ENCODE measurements around the gene TSGA10.
A peak's percentile ranks its signal among the peaks of the same experiment; 100 is the strongest.
"Not testable (repeated sequence)": the region's sequence is repeated elsewhere in the genome, so short reads cannot be mapped to it uniquely, and the experiment has no call there.

Gene TSGA10, protein sequence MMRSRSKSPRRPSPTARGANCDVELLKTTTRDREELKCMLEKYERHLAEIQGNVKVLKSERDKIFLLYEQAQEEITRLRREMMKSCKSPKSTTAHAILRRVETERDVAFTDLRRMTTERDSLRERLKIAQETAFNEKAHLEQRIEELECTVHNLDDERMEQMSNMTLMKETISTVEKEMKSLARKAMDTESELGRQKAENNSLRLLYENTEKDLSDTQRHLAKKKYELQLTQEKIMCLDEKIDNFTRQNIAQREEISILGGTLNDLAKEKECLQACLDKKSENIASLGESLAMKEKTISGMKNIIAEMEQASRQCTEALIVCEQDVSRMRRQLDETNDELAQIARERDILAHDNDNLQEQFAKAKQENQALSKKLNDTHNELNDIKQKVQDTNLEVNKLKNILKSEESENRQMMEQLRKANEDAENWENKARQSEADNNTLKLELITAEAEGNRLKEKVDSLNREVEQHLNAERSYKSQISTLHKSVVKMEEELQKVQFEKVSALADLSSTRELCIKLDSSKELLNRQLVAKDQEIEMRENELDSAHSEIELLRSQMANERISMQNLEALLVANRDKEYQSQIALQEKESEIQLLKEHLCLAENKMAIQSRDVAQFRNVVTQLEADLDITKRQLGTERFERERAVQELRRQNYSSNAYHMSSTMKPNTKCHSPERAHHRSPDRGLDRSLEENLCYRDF

DNA sequence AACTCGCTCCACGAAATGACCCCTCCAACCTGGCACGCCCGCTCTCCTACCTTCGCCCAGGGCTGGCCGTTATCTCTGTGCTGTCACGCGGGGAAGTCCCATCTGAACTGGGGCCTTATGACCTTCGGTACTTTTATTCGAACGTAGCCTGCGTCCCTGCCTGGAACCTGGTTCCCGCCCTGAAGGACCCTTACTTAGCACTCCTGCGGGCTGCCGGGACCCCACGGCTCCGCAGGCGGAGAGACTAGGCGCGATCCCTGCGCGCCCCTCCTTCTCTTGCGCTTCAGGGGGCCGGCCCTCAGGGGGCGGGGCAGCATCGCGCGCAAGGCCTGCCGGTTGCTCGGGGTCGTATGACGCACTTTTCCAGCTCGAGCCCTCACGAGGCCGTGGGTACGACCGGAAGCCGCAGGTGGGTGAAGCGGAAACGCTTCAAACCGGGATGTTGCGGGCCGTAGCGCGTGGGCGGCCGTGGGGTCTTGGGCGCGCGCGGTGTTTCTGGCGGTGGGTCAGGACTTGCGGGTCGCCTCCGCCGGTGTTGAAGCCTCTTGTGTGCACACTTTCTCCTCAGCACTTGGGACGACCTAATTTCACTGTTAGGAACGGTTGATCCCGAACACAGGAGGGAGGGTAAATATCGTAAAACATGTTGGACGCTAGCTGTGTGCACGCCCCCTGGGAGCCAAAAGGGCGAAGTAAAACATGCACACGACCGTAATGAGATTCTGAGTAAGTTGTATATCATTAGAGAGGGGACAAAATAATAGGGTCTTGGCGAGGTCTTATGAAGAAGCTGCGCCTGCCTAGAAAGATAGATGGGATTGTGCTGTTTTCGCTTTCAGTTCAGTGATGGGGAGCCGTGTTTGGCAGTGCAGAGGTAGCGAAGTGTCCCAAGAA lies at the start of gene TSGA10, which contains the start of gene LIPT1:
Gene TSGA10 (minus strand): TSS at position 300 of the 894 bp plus-strand sequence. CDS start 45,503 bp downstream, outside the sequence.
Gene LIPT1 (plus strand): TSS at position 325 of the 894 bp plus-strand sequence. CDS start 6,991 bp downstream, outside the sequence.
- peak; percentile 88 for DNase-seq

DNA sequence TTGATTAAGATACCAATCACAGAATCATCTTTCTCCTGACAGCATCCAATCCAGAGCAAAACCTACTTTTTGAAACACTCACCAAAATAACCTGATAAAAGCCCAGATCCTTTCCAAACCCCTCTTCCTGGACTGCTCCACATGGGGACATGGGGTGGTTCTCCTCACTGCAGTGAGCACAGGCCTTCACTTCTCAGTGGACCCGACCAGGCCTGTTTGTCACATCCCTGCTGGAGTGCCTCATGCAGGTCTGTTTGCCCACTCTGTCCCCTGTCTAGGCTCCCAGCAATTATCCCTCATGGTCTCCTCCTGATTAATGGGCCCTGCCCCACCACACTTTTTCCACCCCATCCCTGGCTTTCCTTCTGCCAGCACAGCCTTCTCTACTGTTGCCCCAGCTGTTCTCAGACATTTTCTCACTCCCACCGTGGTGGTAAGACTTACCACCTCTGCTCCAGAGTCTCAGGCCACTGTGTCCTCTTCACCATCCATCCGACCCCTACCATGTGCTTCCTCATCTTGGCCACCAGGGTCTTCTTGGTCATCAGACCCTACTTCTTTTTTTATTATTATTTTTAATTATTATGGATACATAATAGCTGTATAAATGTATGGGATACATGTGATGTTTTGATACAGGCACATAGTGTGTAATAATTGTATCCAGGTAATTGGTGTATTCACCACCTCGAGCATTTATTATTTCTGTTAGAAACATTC lies 47.4 kb upstream of the TSGA10 start:
- no peak for DNase-seq

DNA sequence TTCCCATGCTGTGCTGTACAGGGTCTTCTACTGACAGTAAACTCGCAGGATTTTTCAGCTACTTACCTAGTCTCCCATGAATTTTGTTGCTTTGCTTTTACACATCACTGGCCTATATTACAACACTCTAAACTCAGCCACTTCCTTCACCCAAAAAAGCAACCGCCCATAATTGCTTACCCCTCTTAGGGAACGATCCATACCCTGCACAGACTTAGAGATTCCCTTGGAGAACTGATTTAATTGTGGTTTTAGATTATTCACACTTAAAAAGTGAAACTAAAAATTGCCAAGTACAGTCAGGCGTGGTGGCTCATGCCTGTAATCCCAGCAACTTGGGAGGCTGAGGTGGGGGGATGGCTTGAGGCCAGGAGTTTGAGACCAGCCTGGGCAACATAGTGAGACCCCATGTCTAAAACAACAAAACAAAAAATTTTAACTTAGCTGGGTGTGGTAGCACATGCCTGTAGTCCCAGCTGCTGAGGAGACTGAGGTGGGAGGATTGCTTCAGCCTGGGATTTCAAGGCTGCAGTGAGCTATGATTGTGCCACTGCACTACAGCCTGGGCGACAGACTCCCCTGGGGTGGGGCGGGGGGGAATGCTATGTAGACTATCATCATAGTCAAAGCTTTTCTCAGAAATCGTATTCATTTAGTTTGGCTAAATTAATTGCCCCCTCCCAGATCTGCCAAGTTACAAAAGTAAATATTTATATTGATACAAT lies 45.5 kb upstream of the TSGA10 start:
- no peak for DNase-seq

DNA sequence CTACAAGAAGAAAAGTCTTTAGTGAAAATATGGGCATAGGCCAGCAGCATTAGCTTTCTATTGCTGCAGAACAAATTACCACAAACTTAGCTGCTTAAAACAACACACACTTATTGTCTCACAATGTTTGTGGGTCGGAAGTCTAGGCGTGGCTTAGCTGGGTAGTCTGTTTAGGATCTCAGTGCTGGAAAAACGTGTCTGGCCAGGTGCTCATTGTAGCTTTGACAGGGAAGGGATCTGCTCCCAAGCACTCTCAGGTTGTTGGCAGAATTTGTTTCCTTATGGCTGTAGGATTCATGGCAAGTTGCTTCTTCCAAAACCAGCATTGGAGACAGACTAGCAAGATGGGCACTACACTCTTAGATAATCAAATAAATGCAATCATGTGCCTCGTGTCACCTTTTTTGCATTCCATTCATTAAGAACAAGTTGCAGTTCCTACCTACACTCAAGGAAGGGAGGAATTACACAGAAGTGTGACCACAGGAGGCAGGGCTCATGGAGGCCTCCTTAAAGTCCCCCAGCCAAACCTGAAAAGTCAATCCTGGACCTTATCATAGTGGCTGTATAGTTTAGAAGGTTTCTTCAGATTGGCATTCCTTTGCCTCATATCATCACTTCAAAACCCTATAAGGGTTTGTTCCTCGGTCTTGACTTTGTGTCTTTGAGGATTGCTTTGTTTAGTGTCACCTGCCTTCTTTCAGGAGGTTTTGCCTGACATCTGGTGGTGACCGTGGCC lies 43.5 kb upstream of the TSGA10 start:
- no peak for DNase-seq

DNA sequence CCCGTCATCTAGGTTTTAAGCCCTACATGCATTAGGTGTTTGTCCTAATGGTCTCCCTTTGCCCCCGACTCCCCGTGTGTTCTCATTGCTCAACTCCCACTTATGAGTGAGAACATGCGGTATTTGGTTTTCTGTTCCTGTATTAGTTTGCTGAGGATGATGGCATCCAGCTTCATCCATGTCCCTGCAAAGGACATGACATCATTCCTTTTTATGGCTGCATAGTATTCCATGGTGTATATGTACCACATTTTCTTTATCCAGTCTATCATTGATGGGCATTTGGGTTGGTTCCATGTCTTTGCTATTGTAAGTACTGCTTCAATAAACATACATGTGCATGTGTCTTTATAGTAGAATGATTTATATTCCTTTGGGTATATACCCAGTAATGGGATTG lies 37.6 kb upstream of the TSGA10 start:
- DNase-seq, result not testable (repeated sequence)

DNA sequence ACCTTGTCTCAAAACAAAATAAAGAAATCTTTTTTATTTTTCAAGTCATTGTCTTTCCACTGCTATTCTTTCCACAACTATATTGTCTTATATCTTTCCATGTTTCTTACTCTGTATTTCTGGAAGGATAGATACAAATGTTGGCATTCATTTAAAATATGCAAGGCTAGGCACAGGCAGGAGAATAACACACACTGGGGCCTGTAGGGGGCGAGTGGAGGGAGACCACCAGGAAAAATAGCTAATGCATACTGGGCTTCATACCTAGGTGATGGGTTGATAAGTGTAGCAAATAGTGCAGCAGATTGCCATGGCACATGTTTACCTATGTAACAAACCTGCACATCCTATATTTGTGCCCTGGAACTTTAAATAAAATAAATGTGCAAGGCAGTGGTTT lies 35.8 kb upstream of the TSGA10 start:
- DNase-seq, result no peak

DNA sequence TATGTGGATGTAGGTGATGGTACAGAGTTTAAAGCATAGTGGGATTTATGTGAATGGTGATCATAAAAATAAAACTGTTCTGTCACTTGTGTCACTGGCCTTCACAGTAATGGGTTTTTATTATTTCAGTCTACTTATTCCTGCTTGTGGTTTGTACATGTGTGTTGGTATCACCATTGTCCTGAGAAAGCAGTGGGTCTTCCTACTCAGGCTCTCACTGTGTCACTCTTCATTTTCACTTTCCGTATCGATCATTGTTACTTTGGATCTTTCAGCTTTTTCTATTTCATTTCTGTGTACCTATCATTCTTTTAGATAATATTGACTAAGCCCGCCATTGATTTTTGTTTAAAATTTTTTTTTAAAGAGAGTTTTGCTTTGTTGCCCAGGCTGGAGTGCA lies 33.6 kb upstream of the TSGA10 start:
- DNase-seq, result no peak

DNA sequence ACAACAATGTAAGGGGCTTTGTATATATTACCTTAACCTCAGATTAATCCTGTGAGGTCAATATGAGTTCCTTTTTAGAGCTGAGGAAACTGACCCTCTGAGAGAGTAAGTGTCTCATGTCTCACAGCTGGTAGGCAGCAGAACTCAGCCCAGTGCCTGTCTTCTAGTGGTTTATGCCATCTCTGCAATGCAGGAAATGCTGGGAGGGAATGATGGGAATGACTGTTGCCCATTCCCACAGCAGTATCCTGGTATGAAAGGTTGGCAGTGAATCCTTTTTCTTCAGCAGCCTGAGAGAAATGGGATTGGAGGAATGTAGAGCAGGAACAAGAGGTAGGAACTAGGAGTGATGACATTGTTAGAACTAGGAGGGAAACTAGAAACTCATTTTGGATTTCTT lies 32.3 kb upstream of the TSGA10 start:
- no peak for DNase-seq

DNA sequence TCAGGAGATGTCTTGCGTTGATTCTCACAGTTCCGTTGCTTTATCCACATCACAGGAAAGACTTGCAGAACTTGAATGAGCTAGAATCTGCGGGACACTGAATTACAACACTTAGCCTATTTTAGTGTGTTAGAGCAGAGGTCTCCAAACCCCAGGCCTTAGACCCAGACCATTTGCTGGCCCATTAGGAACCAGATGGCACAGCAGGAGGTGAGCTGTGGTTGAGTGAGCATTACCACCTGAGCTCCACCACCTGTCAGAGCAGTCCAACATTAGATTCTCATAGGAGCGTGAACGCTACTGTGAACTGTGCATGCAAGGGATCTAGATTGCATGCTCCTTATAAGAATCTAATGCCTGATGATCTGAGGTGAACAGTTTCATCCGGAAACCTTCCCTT lies 30.1 kb upstream of the TSGA10 start:
- no peak for DNase-seq

DNA sequence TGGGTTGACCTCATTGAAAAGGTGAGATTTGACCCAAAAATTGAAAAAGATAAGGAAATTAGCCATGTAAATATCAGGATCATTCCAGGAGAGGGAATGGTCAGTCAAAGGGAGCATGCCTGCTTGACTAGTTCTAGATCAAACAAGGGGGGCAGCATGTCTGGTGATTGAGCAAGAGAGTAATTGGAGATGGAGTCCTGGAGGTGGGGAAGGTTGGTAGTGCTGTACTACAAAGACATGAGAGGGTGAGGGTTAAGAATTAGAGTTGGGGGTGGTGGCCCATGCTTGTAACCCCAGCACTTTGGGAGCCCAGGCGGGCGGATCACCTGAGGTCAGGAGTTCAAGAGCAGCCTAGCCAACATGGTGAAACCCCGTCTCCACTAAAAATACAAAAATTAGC lies 28.3 kb upstream of the TSGA10 start:
- DNase-seq, result no peak

DNA sequence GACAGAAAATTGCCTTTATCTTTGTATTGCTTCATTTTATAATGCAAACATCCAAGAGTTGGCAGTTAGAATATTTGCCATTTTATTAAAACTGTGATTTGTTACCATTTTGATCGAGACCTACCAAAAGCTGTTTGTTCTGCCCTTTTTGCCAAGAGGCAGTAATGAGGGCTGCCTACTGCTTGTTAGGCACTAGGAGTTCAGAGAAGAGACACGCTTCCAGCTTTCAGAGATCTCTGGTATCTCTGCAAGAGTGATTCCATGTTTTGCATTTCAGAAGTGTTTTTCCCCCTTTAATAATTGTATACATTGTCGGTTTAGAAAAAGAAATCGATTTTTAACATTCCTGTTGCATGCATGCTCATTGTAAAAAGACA lies 26.9 kb upstream of the TSGA10 start:
- DNase-seq, result no peak

DNA sequence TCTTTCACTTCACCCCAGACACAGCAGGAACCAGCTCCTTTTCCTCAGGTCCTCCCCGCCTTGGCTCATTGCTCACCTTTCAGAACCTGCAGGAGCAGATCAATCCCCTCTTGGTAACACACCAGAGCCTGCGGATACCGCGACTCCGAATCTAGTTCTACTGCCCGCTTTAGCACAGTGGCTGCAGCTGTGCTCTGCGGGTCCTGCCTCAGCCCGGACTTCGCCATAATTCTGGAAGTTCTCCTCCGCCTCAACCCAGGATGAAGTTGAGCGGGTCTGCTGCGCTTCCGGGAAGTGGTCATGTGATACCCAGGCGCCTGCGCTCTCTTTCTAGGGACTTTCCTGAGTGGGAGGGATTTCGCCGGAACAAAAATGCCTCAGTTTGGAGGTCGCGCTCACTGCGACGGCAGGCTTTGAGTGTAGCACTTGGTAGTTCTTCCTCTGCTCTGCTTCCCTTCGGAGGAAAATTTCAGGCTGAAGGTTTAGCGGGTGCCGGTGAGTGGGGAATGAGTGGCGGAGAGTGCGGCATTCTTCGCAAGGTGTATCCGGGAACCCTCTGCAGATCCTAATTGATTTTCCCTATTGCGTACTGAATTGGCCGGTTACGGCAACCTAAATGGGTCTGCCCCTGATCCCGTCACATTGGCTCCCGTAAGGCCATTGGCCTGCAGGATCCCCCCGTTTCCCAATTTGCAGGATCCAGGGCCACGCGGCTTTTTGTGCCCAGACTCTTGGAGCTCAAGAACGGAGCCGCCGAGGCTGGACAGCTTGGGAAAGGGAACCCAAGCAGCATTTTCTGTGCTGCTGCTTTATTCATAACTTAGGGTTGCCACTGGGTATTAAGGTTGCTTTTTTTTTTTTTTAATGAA lies 26.2 kb upstream of the TSGA10 start, which contains the start of the genes MITD1 and MRPL30:
Gene MITD1 (minus strand): TSS at position 304 of the 869 bp plus-strand sequence. CDS start 77 bp downstream, at position 227.
Gene MRPL30 (plus strand): TSS at position 430 of the 869 bp plus-strand sequence. CDS start 5,020 bp downstream, outside the sequence.
- DNase-seq, result peak; percentile 77

DNA sequence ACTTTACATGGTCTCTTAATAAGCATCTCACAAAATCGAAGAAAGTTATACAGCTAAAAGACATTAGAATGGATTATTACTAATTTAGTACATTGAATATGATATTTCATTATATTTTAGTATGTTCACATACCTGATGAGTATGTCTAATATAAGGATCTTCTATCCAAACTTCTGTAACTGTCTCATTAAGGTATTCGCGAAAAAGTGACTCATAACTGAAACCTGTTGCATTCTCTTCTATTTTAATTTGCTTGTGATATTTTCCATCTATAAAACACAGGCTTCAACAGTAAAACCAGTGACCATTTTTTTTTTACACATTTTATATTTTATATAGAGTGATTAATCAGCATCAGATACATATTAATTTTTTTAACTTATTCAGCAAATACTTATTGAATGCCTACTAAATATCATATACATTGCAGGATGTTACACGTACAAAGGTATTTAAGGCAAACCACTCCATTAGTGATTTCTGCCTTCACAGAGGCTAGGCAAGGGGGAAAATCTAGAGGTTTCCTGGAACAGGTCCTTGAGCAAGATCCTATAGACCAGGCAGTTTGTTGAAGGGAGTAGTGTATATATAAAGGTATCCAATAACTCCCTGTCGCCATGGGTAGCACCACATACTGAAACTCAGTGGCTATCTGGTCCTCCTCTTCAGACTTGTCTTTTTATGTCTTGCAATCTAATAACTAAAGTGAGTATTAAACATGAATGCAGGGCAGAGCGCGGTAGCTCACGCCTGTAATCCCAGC lies 16.8 kb upstream of the TSGA10 start:
- DNase-seq, result no peak

DNA sequence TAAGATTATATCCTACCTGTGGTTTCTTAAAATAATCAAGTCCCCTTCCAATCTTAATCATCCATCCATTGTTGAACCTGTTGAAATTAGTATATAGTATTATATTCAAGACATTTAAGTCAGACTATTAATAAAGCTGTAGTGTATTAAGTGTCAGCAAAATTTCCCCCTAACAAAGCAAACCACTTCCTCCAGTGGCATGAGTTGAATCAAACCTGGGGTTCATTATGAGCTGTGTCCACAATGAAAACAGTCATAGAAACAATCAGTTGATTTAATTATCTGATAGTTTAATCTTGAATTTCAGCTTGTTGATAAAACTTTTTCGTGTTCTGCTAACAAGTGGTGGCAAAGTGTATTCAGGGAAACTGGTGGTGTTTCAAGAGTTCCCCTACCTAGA lies 14.8 kb upstream of the TSGA10 start:
- no peak for DNase-seq

DNA sequence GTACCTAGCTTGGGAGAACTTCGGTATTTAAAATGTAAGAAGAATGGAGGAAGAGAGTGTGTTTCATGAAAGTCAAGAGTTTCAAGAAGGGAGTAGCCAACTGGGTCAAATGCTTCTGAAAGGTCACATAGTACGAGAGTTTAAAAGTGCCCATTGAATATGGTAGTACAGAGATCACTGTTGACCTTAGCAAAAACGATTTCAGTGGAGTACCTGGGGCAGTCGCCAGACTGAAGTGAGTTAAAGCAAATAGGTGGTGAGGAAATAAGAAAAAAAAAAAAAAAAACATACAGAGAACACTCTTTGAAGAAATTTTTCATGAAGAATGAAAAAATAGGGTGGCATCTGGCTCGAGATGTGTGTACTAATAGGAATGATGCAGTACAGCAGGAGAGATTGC lies 11.5 kb upstream of the TSGA10 start:
- DNase-seq, result no peak

DNA sequence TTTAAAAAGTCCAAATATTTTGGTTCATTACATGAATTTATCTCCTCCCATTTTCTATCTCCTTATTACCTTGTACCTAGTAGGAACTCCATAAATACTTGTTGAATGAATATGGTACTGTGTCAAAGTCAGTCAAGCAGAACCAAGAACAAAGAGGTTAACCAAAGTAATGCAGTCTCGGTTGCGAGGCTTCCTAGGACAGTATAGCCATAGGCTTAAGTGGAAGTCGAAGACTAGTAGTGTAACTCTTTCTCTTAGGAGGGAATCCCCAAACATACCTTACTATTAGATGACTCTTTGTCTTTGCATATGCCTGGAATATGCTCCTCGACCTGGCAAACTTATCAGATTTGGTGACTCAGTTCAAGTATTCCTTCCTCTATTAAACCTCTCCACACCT lies 4.9 kb upstream of the TSGA10 start:
- no peak for DNase-seq

DNA sequence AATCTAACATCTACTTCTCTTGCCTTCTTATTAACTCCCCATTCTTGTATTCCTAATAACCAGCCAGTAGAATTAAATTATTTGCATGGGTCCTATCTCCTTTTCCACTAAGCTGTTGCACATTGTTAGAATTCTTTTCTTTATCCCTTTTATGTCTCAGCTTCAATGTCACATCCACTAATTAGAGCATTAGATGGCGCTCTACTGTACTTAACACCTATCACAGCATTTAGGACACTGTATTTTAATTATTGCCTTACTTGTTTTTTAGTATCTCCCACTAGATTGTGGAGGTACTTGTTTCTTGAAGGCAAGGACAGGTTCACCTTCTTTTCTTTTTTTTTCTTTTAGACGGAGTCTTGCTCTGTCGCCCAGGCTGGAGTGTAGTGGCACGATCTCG lies 3.9 kb upstream of the TSGA10 start:
- no peak for DNase-seq

DNA sequence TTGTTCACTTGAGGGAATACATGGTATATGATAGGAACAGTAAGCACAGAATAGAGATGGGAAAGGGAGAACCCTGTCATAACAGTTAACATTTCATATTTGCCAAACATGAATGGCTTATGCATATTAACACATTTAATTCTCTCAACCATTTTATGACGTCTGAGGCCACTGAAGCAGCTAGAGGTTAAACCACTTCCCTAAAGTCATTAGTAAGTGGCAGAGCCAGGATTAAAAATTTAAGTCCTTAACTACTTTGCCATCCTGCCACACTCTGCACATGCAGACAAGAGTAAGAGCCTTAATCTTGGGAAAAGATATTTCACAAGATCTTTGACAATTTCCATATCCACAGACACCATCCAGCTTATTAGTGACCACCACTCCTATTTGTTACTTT lies 2.1 kb upstream of the TSGA10 start:
- DNase-seq, result no peak

Measured in stimulated activated CD4-positive, alpha-beta T cell treated with anti-CD3 and anti-CD28 coated beads, Interleukin-12 subunit alpha, Interleukin-12 subunit beta, amount 100 ng/mL, for 4 hours (primary cell).